Tibial nerve (tissue), 4 donors: Measurements from ENCODE around the gene DCTPP1. TPM values are rescaled to one million over a fixed set of nuclear protein-coding genes. Genes with fewer than 3 reads are reported as not detected.
"Not testable (repeated sequence)": the region's sequence is repeated elsewhere in the genome, so short reads cannot be mapped to it uniquely, and the experiment has no call there.

Source experiments
- DNase-seq, 2 donors: peaks; one replicate each; pipeline ENCODE4 v3.0.0-alpha.2; 2019; ENCODE audit warnings: low spot score in 2 of 2
- H3K27ac ChIP-seq, 4 donors: fragments of 200-600 bp; sonication (generic) in 3 of 4; one replicate each; pipeline ENCODE4 v1.5.1; 2017 to 2019; ENCODE audit warnings: mild to moderate bottlenecking in 1 of 4
- H3K27me3 ChIP-seq, 2 donors: fragments of 200-600 bp; sonication (generic) in 1 of 2; one replicate each; pipeline versions ENCODE4 v1.5.1 to v1.6.0; 2017 to 2019
- H3K36me3 ChIP-seq, 3 donors: fragments of 200-600 bp; sonication (generic); one replicate each; pipeline ENCODE4 v1.5.1; 2018 to 2019
- H3K4me1 ChIP-seq, 4 donors: fragments of 200-600 bp; sonication (generic) in 3 of 4; one replicate each; pipeline ENCODE4 v1.5.1; 2017 to 2019
- H3K4me3 ChIP-seq, 4 donors: fragments of 200-600 bp; sonication (generic) in 3 of 4; one replicate each; pipeline ENCODE4 v1.5.1; 2017 to 2019; ENCODE audit warnings: mild to moderate bottlenecking in 1 of 4, moderate library complexity in 1 of 4
- H3K9me3 ChIP-seq, 4 donors: fragments of 200-600 bp; sonication (generic) in 3 of 4; one replicate each; pipeline ENCODE4 v1.5.1; 2017 to 2019
- EP300 ChIP-seq, 2 donors: sonication (generic); formaldehyde crosslinking; IDR thresholded peaks; one replicate each; pipeline ENCODE4 v1.6.1; 2017; ENCODE audit warnings: antibody characterized with exemption in 2 of 2, mild to moderate bottlenecking in 1 of 2
- POLR2A ChIP-seq, 2 donors: fragments of 450-650 bp; IDR thresholded peaks; one replicate each; pipeline ENCODE4 v1.6.1; 2017; ENCODE audit warnings: antibody characterized with exemption in 2 of 2, mild to moderate bottlenecking in 2 of 2, moderate library complexity in 2 of 2
- WGBS, 2 donors: methylation state at CpG; one replicate each; pipeline ENCODE4 v1.1.5; 2018; 5-methylcytosine and 5-hydroxymethylcytosine counted together
- total RNA-seq, 4 donors: library from RNA; depleted of rRNA; stranded (reverse); fragments of >200 nt; gene quantifications; one replicate each; pipeline ENCODE4 v1.1.0, GENCODE V29; 2016
- TF ChIP-seq, protein P1 (sequence below), 5 experiments: fragments of 200-600 bp in 3 of 5; fragments of 450-650 bp in 2 of 5; sonication (generic) in 3 of 5; IDR thresholded peaks; one replicate each; pipeline ENCODE4 v1.5.1; 2016 to 2019; ENCODE audit warnings: antibody characterized with exemption in 5 of 5, mild to moderate bottlenecking in 3 of 5, moderate library complexity in 2 of 5

Gene DCTPP1
- 10 to 100 TPM; 12.1 to 20.7 (median 16.1) TPM for total RNA-seq

DNA sequence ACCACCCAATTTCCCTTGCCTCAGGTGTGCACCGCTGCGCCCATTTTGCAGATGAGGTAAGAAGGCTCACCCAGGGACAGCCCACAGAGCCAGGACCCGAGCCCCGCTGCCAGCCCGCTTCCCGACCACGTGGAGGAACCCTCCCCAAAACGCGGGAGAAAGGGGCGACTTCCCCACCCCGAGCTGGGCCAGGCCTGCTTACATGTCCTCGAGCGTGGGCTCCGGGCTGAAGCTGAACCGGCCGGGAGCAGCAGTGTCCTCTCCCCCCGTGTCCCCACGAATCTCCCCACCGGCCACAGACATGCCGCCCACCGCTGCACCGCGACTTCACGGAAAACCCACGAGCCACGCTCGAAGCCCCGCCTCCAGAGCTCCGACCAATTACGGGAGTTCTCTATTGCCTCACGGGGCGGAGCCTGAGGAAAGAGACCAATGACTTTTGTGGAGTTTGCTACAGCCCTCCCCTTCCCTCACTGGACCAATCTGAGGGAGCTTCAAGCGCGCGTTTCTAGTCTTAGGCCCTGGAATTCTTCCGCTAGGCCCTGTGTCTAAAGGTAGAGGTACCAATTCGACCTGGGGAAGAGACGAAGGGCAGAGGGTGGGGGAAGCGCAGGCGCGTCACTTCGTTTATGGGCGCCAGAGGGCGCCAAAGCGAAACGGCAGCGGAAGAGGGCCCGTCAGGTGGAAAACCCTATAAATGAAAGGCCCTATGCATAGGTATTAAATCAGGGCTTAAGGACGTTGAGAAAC, at the start of gene DCTPP1:
Gene DCTPP1 (minus strand): TSS at position 353 of the 750 bp plus-strand sequence. CDS start 50 bp downstream, at position 303.
- 1% methylated on average over 29 to 49 of the region's 49 CpGs for WGBS, 2 donors
- peak; percentile 93 to 95 for DNase-seq
- no peaks in the 10 kb centered on the region for H3K27me3 ChIP-seq
- peak in 1 of 2 donors; percentile 52 for TF ChIP-seq POLR2A (IDR thresholded peaks at IDR 0.05)
- TF ChIP-seq EP300 (IDR thresholded peaks at IDR 0.05), result peak in 1 of 2 donors; percentile 82
- TF ChIP-seq, protein P1, sequence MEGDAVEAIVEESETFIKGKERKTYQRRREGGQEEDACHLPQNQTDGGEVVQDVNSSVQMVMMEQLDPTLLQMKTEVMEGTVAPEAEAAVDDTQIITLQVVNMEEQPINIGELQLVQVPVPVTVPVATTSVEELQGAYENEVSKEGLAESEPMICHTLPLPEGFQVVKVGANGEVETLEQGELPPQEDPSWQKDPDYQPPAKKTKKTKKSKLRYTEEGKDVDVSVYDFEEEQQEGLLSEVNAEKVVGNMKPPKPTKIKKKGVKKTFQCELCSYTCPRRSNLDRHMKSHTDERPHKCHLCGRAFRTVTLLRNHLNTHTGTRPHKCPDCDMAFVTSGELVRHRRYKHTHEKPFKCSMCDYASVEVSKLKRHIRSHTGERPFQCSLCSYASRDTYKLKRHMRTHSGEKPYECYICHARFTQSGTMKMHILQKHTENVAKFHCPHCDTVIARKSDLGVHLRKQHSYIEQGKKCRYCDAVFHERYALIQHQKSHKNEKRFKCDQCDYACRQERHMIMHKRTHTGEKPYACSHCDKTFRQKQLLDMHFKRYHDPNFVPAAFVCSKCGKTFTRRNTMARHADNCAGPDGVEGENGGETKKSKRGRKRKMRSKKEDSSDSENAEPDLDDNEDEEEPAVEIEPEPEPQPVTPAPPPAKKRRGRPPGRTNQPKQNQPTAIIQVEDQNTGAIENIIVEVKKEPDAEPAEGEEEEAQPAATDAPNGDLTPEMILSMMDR (IDR thresholded peaks at IDR 0.05), result peak; percentile 59 to 86 (median 72)
- H3K4me1 ChIP-seq, result peaks cover 0 to 25% (median 10%) of the 10 kb centered on the region in 4 donors
- no peaks in the 10 kb centered on the region for H3K9me3 ChIP-seq
- peaks cover 0 to 24% (median 0%) of the 10 kb centered on the region in 3 donors for H3K36me3 ChIP-seq
- H3K4me3 ChIP-seq, result peak within 1 kb of the TSS; percentile 48 to 82 (median 66)
- H3K27ac ChIP-seq, result peak within 1 kb of the TSS in 3 of 4 donors; percentile 70 to 86 (median 81)

DNA sequence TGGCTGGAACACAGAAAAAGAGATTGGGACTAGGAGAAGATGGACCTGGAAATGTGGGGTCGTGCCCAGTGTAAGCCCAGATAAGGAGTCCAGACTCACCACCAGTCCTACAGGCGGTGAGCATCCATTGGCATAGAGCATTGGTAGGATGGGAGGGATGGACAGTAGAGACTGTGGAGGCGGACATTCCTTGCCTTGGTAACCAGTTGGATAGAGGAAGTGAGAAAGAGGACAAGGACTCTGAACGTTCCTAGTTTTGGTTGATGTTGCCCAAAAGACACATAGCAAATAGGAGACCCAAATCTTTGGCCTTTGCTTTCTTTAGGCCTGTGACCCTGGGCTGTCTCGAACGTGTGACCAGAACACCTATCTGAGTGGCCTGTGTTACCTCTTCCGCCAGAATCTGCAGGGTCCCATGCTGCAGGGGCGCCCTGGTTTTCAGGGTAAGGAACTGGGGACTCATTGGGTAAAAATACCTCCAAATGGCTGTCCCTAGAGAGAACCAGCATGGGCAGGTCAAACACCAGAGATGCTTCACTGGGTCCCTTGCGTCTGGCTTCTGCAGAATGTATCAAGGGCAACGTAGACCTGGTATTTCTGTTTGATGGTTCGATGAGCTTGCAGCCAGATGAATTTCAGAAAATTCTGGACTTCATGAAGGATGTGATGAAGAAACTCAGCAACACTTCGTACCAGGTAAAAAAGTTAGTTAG, 49.1 kb upstream of the DCTPP1 start:
- TF ChIP-seq POLR2A (IDR thresholded peaks at IDR 0.05) (no peak), EP300 (IDR thresholded peaks at IDR 0.05) (no peak)
- TF ChIP-seq, protein P1 (IDR thresholded peaks at IDR 0.05), result no peak
- no peak overlapping the region for H3K4me3 ChIP-seq
- no peak for DNase-seq
- no peaks in the 10 kb centered on the region for H3K4me1 ChIP-seq
- 86 to 88% methylated on average over 12 of the region's 12 CpGs for WGBS, 2 donors
- H3K9me3 ChIP-seq, result no peaks in the 10 kb centered on the region
- no peaks in the 10 kb centered on the region for H3K36me3 ChIP-seq
- H3K27ac ChIP-seq, result no peak overlapping the region
- H3K27me3 ChIP-seq, result peaks cover 0 to 10% of the 10 kb centered on the region in 2 donors

DNA sequence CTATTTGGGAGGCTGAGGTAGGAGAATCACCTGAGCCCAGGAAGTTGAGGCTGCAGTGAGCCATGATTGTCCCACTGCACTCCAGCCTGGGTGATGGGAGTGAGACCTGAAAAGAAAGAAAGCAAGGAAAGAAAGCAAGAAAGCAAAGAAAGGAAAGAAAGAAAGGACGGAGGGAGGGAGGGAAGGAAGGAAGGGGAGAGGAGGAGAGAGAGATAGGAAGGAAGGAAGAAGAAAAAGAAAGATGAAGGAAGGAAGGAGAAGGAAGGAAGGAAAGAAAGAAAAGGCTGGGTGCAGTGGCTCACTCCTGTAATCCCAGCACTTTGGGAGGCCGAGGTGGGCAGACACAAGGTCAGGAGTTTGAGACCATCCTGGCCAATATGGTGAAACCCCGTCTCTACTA, 47.9 kb upstream of the DCTPP1 start:
- H3K27ac ChIP-seq, H3K4me3 ChIP-seq, H3K4me1 ChIP-seq, H3K36me3 ChIP-seq, DNase-seq, H3K9me3 ChIP-seq: not testable (repeated sequence)
- H3K27me3 ChIP-seq, result peaks cover 0 to 21% of the 10 kb centered on the region in 2 donors
- 80 to 92% methylated on average over 3 of the region's 3 CpGs for WGBS, 2 donors

DNA sequence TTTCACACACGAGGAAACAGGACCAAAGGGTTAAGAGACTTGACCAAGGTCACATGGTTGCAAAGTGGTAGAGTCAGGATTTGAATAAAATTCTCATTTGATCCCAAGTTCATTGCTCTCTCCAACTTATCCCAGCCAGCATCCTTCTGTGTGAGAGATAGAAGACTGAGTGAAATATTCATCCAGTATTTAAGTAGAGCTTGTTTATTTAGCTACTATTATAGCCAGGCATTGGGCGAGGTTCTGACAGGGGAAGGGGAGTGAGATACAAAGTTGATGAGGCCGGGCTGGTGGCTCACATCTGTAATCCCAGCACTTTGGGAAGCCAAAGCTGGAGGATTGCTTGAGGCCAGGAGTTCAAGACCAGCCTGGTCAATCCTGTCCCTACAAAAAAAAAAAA, 47.2 kb upstream of the DCTPP1 start:
- no peaks in the 10 kb centered on the region for H3K36me3 ChIP-seq
- H3K4me3 ChIP-seq, result no peak overlapping the region
- peaks cover 0 to 29% of the 10 kb centered on the region in 2 donors for H3K27me3 ChIP-seq
- 66 to 72% methylated on average over 3 of the region's 3 CpGs for WGBS, 2 donors
- no peaks in the 10 kb centered on the region for H3K4me1 ChIP-seq
- DNase-seq, result no peak
- no peaks in the 10 kb centered on the region for H3K9me3 ChIP-seq
- TF ChIP-seq, protein P1 (IDR thresholded peaks at IDR 0.05), result no peak
- no peak for TF ChIP-seq EP300 (IDR thresholded peaks at IDR 0.05)
- TF ChIP-seq POLR2A (IDR thresholded peaks at IDR 0.05), result no peak
- H3K27ac ChIP-seq, result no peak overlapping the region

DNA sequence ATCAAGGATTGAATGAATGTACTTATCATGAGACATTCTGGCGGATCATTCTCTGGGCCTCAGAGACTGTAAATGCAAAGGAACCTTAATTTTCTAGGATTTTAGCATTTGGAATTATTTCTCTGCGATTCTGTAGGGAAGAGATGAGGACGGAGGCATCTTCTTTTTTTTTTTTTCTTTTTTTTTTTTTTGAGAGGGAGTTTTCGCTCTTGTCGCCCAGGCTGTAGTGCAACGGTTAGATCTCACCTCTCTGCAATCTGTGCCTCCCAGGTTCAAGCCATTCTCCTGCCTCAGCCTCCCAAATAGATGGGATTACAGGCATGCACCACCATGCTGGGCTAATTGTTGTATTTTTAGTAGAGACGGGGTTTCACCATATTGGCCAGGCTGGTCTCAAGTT, 44.9 kb upstream of the DCTPP1 start:
- Histone ChIP-seq H3K36me3 (no peaks in the 10 kb centered on the region), H3K9me3 (no peaks in the 10 kb centered on the region), H3K27me3 (peaks cover 0 to 35% of the 10 kb centered on the region in 2 donors), H3K27ac (no peak overlapping the region), H3K4me1 (no peaks in the 10 kb centered on the region), H3K4me3 (no peak overlapping the region)
- TF ChIP-seq EP300 (IDR thresholded peaks at IDR 0.05), result no peak
- TF ChIP-seq, protein P1 (IDR thresholded peaks at IDR 0.05), result no peak
- TF ChIP-seq POLR2A (IDR thresholded peaks at IDR 0.05), result no peak
- no peak for DNase-seq
- 83 to 86% methylated on average over 7 of the region's 7 CpGs for WGBS, 2 donors
